SK-N-MC (cell line): ENCODE data around the gene BSCL2.

Source experiments
- EZH2 ChIP-seq: fragments of 200-600 bp; sonication (generic); IDR thresholded peaks from one replicate; pipeline ENCODE4 v1.6.1; 2017; ENCODE audit warnings: antibody characterized with exemption
- FOXP2 ChIP-seq: optimal IDR thresholded peaks from 2 replicates; pipeline ENCODE3; 2011; ENCODE audit warnings: mild to moderate bottlenecking, moderate library complexity; ENCODE audit not compliant: insufficient read depth; ENCODE audit errors: extremely low read length, control extremely low read depth
- POLR2AphosphoS5 ChIP-seq: IDR thresholded peaks from 2 replicates; pipeline ENCODE4 v1.6.1; 2012; ENCODE audit warnings: mild to moderate bottlenecking, low read depth, low read length, borderline replicate concordance

- TF ChIP-seq POLR2AphosphoS5 (no peak), EZH2 (no peak), FOXP2 (no peak)
These were observed 1.8 kb downstream of the BSCL2 start for GRCh38 chr11:62705413-62705812.
